DMS153 treated with DMSO at 0.1 percent for 48 hours (cell line): ENCODE data around the gene UACA.
"Not testable (repeated sequence)": the region's sequence is repeated elsewhere in the genome, so short reads cannot be mapped to it uniquely, and the experiment has no call there.

Experiments used
- DNase-seq: peaks from one replicate; lab custom pipeline; 2025; ENCODE audit not compliant: unreplicated experiment; lab: John Stamatoyannopoulos, UW

UACA gene

DNA sequence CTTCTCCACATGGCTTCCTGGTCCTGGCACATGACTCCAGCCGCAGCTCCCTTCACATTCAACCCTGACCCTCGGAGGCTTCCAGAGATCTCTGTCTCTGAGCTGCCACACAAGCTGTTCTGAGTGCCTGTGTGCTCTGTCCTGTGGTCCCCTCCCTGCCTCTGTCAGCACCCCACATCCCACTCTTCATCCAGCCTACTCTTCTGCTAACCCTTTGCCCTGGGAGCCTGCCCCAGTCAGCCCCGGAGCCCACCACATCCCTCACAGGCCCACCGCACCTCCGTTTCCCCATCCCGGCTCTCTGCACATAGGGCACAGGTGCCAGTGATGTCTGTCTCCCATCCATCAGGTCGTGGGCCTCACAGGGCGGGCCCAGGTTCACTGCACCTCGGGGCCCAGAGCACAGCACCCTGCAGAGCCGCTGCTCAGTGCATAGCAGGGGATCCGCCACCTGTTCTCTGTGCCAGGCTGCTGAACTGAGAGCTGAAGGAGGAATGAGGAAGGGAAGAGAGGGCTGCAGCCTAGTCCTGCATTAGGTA is 133.6 kb downstream of the UACA start:
- DNase-seq = no peak

DNA sequence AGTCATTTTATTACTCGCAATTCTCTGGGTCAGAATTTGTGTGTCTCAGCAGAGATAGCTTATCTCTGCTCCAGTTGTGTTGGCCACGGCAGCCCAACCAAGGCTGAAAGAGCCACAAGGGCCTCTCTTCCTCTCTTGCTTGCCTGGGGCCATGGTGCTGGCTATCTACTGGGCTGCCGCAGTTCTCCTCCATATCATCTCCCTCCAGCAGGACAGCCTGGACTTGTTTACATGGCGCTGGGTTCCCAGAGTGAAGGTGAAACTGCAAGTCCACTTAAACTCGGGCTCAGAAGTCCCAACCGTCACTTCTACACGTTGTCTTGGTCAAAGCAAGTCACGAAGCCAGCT is 134.8 kb downstream of the UACA start:
- no peak for DNase-seq

DNA sequence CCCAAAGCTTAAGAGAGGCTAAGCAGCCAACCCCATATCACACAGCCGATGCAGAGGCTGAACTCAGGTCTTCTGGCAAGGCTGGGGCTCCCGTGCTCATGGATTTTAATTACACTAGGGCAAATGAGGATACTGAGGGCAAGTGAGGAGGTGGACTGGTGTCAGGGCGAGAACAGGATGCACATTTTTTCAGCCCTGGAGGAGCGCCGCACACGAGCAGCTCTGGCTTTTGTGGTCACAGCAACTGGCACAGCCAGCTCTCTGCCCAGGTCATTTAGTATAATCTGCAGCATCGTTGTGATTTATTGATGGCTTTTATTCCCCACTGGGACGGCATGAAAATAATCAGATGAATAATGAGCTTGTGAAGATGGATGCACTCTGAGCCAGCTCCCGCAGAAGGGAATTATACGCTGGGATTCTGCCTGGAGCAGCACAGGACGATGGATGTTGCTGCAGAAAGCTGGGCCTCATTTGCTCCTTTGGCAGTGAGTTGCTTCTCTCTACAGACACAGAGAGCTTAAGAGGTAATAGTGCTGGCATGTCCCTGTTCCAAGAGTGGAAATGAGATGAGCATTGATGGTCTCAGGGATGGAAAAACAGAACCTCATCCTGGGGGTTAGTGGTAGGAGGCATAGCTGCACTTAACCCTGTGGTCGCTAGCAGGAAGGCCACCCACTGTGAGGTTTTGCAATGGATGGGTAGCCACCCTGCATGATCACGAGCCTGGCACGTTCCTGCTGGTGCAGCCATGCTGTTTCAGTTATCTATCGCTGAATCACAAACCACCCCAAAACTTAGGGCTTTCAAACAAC is 135.4 kb downstream of the UACA start:
- DNase-seq = no peak

DNA sequence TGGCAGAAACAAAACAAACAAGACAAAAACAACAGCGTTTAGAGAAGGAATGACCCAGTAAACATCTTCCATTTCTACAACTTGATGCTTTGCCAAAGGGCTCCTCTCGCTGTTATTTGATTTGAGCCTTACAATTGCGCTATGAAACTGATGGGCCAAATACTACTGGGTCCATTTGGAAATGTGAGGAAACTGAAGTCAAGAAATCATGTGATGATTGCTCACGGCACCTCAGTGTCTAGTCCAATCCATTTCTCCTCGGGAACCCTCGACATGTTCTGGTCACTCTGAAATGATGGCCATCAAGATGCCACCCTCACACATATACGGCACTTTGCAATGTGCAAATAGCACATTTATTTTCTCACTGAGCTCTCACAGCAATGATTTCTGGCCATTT is 136.0 kb downstream of the UACA start:
- DNase-seq = no peak

DNA sequence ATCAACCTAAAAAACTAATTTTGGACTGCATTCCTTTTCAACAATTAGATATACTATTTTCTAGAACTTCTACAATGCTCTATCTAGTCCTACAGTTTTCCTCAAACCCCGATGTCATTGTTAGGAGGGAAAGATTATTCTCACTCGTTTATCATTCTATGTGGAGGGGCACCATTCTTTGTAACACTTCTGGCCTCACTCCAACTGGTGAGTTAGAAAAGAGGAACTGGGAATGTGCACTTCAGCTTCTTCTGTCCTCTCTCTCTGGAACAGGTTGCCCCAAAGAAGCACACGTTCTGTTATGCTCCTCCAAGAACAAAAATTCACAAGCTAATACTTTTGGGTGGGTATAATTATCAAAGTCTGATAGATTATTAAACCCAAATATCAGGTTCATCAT is 137.9 kb downstream of the UACA start:
- DNase-seq = no peak

DNA sequence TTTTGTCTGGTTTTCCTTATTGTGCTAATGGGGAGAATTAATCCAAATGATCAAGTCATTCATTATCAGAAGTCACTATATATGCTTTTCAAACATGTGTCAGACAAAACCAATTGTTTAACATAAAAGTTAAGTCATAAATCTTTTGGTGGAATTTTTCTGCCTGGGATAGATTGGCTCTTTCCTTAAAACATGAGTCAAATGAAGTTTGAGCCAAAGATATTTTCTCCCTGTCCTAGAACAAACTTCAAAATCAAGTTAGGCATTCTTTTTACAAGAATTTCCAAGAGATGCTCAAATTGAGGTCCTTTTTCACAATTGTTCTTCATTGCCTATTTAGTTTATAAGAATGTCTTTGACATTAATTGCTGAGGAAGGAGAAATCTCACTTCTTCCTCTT is 138.3 kb downstream of the UACA start:
- DNase-seq = no peak

DNA sequence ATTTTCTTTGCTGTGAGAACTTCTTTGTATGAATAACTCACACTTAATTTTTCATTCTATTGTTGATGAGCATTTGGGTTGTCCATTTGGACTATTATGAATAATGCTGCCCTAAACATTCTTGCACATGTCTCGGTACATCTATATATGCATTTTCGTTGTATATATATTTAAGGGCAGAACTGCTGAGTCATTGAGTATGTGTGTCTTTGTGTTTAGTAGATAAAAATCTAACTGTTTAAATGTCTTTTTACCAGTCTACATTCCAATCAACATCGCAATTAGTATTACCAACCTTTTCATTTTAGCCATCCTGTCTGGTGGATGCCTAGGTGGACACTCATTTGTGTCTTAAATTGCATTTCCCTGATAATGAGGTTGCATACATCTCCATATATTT is 144.4 kb downstream of the UACA start:
- DNase-seq = no peak

DNA sequence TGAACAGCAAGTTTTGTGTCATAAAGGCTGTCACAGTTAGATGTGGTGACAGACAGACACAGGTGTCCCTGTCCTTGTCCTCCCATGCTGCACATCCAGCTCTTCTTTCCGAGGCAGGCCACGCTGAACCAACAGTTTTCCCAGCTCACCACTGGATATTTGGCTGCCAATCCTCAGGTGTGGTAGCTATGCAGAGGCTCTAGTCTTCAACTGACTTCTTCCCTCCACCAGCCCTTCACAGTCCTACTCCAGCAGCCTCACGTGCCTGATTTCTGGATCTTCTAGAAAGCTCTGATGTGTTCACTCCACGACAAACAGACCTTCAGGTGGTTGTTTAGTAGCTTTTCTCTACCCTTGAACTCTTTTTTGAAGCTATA is 145.5 kb downstream of the UACA start:
- no peak for DNase-seq

DNA sequence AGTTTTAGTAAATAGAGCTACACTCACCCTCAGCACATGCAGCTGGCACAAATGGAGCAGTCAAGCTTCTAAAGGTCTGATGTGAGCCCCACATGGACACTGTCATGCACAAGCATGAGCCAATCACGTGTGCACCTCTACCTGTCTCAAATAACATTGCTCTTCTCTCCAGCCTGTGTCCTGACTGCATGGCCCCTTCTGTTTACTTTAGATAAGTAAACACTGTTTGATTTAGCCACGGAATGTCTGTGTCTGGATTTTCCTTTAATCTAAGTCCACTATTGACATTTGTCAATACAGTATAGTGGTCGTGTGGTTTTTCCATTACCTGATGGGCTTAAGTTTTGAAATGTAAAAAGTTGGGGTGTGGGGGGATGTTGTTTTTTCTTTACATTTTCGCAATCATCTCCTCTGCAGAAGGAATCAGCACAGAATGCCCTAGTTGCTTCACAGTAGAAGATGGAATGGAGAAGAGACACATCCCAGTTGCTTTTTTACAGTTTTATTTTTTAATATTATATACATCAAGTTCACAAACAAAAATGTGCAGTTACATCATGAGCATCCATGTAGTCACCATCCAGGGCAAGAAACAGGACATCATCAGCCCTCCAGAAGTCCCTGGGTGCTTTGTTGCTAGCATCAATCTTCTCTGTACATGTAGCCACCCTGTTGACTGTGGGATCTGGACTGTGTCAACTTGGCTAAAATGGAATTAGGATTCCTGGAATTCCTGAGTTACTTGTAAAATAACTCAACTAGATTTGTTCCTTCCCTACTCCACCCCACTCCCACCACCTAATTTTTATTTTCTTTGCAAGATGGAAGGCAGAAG is 146.1 kb downstream of the UACA start:
- DNase-seq = no peak

DNA sequence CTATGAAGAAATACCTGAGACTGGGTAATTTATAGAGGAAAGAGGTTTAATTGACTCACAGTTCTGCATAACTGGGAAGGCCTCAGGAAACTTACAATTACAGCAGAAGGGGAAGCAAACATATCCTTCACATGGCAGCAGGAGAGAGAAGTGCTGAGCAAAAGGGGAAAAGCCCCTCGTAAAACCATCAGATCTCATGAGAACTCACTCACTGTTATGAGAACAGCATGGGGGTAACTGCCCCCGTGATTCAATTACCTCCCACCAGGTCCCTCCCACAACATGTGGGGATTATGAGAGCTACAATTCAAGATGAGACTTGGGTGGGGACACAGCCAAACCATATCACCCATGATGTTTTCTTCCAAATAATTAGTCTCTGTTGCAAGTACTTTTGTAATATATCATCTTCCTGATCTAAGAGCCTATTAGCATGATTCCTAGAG is 147.0 kb downstream of the UACA start:
- DNase-seq = not testable (repeated sequence)

DNA sequence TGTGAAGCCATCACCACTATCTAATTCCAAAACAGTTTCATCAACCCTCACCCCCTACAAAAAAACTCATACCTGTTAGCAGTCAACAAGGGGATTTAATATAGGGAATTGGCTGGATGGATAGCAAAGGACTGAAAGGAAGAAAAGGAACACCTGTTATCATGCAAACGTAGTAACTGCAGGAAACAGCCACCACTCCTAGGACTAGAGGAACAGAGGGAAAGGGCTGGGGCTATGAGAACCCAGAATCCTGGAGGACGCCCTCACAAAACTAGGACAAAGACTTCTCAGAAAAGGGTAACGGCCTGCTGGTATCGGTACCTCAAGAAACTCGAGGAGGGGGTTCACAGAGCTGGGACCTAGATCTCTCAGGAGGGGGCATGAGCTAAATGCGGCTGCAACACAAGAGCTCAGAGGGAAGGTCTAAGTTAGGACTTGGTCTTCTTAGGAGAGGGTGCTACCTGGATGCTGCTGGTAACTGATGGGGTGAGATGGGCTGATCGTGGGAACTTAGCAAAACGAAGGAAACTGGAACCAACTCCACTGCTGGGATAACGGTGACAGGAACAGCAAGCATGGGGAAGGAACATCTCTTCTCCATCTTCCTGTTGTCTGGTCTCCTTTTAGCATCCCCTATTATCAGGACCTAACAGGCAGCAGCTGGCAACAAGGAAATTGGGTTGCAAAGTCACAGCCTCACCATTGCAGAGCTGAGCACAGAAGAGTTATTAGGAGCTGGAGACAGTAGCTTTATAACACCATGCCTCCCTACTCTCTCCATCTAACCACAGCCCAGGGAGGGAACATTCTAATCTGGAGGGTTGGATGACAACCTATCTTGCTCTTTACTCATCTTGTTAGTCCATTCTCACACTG is 147.7 kb downstream of the UACA start:
- no peak for DNase-seq

DNA sequence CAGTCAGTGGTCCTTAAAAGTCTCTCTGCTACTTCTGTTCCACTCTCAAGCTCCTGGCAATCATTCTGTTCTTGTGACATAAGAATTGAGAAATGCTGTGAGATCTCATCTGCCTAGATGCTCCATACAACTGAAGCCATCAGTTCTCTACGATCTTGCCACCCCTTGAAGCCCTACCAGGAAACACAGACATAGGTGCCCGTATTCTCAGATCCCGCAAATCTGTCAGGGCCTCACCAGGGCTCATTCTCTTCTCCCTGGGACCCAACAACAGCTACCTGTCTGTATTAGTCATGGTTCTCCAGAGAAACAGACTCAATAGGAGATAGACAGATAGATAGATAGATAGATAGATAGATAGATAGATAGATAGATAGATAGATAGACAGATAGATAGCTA is 149.1 kb downstream of the UACA start:
- DNase-seq = no peak

DNA sequence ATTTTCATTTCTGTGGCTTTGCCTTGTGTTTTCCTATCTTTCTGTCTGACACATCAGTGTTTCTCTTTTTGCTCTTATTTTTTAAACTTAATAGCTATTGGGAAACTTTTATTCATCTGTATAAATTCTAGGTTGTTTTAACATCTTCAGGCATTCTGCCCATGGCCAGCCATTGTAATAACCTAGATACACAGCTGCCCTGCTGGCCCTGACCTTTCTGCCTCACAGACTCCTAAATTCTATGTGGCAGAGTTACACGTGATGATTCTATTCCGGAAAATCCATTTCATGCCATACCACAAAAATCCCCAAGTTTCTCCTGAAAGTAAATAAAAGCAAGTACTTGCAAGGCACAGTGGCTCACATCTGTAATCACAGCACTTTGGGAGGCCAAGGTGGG is 150.1 kb downstream of the UACA start:
- no peak for DNase-seq

DNA sequence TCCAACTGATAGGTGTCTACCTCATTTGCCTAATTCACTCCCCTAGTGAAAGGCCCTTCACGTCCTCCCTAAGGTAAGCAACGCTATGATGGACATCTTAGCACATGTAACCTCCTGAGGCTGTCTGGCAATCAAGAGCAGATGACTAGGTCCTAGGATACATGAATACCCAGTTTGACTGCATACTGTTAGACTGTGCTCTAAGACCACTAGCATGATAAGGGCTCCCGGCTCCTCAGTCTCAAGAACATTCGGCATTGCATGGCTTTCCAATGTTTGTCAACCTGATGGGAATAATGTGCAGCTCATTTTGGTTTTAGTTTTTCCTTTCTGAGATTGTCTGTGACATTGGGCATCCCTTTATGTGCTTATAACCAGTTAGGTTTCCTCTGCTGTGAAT is 152.1 kb downstream of the UACA start:
- DNase-seq = no peak

DNA sequence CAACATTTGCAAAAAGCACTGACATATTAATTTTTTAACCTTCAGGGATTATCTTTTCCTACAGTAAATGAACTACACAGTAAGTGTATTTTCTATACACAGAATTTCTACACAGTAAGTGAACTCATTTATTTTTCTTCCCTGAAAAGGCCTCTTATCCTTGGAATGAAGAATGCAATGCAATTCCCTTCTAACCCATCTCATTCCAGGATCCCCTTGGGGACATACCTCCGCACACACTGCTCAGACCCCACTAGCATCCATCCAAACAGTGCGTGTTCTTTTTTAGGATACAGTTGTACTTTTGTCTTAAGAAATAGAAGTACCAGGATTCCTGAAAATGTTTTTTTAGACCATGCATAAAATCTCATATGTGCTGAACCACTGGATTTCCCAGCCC is 152.8 kb downstream of the UACA start:
- DNase-seq = no peak

DNA sequence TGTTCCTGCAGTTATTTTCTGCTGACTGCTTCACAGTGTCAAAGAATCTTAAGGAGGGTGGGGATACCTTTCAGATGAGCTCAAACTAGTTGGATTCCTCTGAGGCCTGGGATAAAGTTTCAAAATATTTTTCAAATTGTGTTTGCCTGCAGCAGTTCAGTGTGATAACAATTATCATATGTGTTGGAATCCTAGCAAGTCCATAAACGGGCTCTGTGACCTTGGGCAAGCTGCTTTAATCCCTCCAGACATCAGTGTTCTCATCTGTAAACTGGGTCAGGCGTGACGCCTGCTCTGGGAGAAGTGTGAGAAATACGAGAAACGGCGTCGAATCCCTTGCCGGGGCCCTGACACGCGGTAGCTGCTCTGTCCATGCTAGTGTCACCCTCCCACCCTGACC is 153.5 kb downstream of the UACA start:
- no peak for DNase-seq

DNA sequence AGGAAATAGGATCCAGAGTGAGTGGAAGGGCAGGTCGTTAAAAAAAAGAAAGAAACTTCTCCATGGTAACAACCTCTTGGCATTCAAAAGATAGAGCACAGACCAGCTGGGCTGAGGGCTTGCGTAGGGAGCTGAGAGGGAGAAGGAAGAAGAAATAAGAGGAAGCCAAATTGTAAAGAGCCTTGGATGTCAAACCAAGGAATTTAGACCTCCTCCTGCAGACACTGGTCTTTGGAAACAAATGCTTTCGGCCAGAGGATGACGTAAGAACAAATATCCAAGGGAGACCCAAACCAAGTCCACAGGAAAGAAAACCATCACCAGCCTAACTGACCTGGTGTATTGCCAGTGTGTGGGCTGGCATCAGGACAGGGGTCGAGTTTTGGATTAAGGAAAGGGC is 155.2 kb downstream of the UACA start:
- DNase-seq = no peak

DNA sequence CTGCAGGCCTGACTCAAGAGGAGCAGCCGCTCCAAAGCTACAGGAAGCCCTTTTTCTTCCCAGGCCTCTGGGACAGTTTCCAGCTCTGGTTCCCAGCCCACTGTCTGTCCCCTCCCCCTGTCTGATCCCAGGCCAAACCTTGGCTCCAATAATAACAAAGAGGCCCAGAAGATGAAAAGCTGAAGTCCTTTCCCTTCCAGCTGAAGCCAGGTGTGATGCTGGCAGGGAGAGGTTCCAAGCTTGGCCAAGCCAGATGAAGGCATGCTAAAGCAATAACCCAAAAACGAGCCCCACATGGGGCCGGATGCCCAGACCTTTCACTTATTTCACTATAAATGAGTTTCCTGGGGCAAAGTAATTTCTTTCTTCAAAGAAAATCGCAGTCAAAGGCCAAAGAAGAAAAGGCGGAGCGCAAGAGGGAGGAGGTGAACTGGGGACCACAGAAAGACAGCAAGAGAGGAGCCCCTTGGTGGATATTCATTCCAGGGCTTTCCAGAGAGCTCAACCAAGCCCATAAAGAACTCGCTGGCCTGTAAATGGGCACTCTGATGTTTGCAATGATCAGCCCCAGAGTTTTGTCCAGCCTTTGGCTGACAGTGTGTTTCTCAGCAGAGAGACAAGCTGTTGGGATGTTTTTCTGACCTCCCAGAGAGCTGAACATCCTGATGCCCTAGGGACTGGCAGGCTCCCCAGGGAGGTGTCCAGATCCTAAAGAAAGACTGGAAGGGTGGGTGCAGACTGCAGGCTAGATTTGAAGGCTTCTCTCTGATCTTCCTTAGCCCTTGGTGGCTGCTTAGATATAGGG is 157.6 kb downstream of the UACA start:
- no peak for DNase-seq

DNA sequence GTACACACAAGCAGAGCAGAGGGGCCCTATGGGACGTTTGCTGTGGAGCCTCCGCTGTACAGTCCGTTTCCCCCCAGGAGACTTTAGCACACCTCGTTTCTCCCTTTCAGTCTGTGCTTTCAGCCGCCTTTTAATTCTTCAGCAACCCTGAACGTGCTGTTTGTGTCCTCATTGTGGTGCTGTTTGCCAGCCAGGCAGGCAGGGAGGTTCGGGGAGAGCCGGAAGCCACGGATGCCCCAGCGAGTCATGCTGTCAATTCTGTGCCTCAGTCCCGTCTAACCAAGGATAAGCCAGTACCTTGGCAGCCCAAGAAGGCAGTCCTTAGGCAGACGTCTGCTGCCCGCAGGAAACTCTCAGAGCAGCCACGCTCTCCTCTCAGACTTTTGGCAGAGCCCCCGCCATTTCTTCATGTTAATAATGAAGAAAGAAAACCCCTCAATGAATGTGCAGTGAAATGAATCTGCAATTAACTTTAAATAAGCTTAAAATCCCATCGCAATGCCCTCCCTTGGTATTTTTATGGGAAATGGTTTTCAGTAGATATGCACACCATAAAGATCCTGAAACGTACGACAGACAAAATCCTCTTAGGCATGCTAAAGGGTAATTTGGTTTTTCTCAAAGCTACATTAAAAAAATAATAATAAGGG is 158.6 kb downstream of the UACA start:
- no peak for DNase-seq
